Mammary microvascular endothelial cell (primary cell): ENCODE data around the gene C19orf47. TPM values are rescaled to one million over a fixed set of nuclear protein-coding genes. Genes with fewer than 3 reads are reported as not detected.

ENCODE experiments used
- total RNA-seq: library from RNA; depleted of rRNA; stranded (reverse); fragments of >200 nt; gene quantifications from 2 replicates; pipeline ENCODE4 v1.2.3, GENCODE V29; 2015

C19orf47 gene
- 16.8 and 21.3 TPM in 2 replicates for total RNA-seq

GRCh38 chr19:40348125-40348913 is at the start of gene C19orf47, which contains the start of gene PLD3:
Gene C19orf47 (minus strand): TSS chr19:40348397. CDS start chr19:40341857, 6,540 bp downstream.
Gene PLD3 (plus strand): TSS chr19:40348695. CDS start chr19:40366484, 17,789 bp downstream.

GRCh38 chr19:40390084-40390742 is 42.0 kb upstream of the C19orf47 start, which contains the start of gene HIPK4:
Gene HIPK4 (minus strand): TSS chr19:40390181. CDS start chr19:40389902, 279 bp downstream.

GRCh38 chr19:40284501-40285352 is 63.5 kb downstream of the C19orf47 start, which contains the start of gene AKT2:
Gene AKT2 (minus strand): TSS chr19:40285345. CDS start chr19:40265267, 20,078 bp downstream.

Other genes starting within 250 kb of the C19orf47 start
- gene MAP3K10, start 157.0 kb downstream of the C19orf47 start, total RNA-seq = 4.3 and 7.0 TPM in 2 replicates
- not detected in 2 replicates for gene TTC9B, start 130.0 kb downstream of the C19orf47 start, total RNA-seq
- gene CCNP, start 121.7 kb downstream of the C19orf47 start, total RNA-seq = 0.13 TPM in 1 of 2 replicates, not detected in the other
- gene AKT2, start 63.1 kb downstream of the C19orf47 start, total RNA-seq = 21.1 and 21.6 TPM in 2 replicates
- gene PLD3, start 298 bp upstream of the C19orf47 start, total RNA-seq = 252 and 262 TPM in 2 replicates
- not detected in 2 replicates for gene HIPK4, start 41.8 kb upstream of the C19orf47 start, total RNA-seq
- 0.73 and 1.1 TPM in 2 replicates for gene PRX, start 65.0 kb upstream of the C19orf47 start, total RNA-seq
- 38.8 and 43.6 TPM in 2 replicates for gene SERTAD1, start 77.6 kb upstream of the C19orf47 start, total RNA-seq
- 12.6 and 17.0 TPM in 2 replicates for gene SERTAD3, start 95.9 kb upstream of the C19orf47 start, total RNA-seq
- gene BLVRB, start 117.3 kb upstream of the C19orf47 start, total RNA-seq = 127 and 132 TPM in 2 replicates
- 0.13 and 0.30 TPM in 2 replicates for gene SPTBN4, start 118.6 kb upstream of the C19orf47 start, total RNA-seq
- gene SHKBP1, start 228.5 kb upstream of the C19orf47 start, total RNA-seq = 89.6 and 112 TPM in 2 replicates